HepG2 (cell line): ENCODE results near the gene ATM. TPM values are rescaled to one million over a fixed set of nuclear protein-coding genes. Genes with fewer than 3 reads are reported as not detected.
A peak's percentile ranks its signal among the peaks of the same experiment; 100 is the strongest.

Experiments used
- ATAC-seq: fragments of 200-7000 bp; cut with Tn5 transposase; 3 replicates; pipeline ENCODE4 v1.9.1; 2020; ENCODE audit warnings: mild to moderate bottlenecking, moderate library complexity
- BruUV-seq: library from RNA; stranded (reverse); fragments of 400-500 nt; replicated peaks from 2 replicates; lab custom pipeline; 2021; lab: Mats Ljungman, UMichigan
- CTCF ChIA-PET: fragments of 300-600 bp; formaldehyde crosslinking; extraction: SDS; loops from one replicate; lab custom pipeline; 2021; ENCODE audit warnings: low total read pairs, inconsistent platforms, low intra/inter-chr PET ratio; lab: Yijun Ruan, JAX
- POLR2A ChIA-PET: fragments of 350-600 bp; sonication (Branson Sonifier 250); formaldehyde crosslinking; loops from one replicate; lab custom pipeline; 2020; ENCODE audit warnings: antibody characterized with exemption, inconsistent platforms; lab: Yijun Ruan, JAX
- DNase-seq: peaks from one replicate; pipeline ENCODE4 v3.0.0-alpha.2; 2015; ENCODE audit warnings: low spot score
- FAIRE-seq: peaks from 3 replicates; lab custom pipeline; 2011; peaks lifted over from hg19 to GRCh38; lab: Jason Lieb, UNC
- H2AFZ ChIP-seq: one replicate; pipeline ENCODE4 v1.6.1; 2011; ENCODE audit warnings: low read length, inconsistent platforms
- H3K27ac ChIP-seq: fragments of 300-600 bp; 3 replicates; pipeline ENCODE4 v1.8.0; 2011; ENCODE audit warnings: mixed run types, mild to moderate bottlenecking, mixed read lengths, low read length, inconsistent platforms; ENCODE audit not compliant: insufficient read depth; ENCODE audit errors: extremely low read length
- H3K27me3 ChIP-seq, 2 experiments: fragments of 200-600 bp in 1 of 2; 2 replicates in 1 of 2; 3 replicates in 1 of 2; pipeline versions ENCODE4 v1.6.0 to v1.8.0; 2011; ENCODE audit warnings: low read length in 2 of 2, mild to moderate bottlenecking in 2 of 2, moderate library complexity in 2 of 2, inconsistent platforms in 1 of 2; ENCODE audit not compliant: insufficient read depth in 2 of 2, control insufficient read depth in 1 of 2
- H3K36me3 ChIP-seq, 2 experiments: fragments of 200-600 bp in 1 of 2; replicated peaks in 1 of 2; 2 replicates in 1 of 2; 3 replicates in 1 of 2; pipeline versions ENCODE4 v1.5.1 to v1.8.0; 2011; ENCODE audit warnings: low read length in 2 of 2, inconsistent platforms in 1 of 2; ENCODE audit not compliant: insufficient read depth in 2 of 2, control insufficient read depth in 1 of 2
- H3K4me1 ChIP-seq: 2 replicates; pipeline ENCODE4 v1.5.1; 2012; ENCODE audit warnings: low read length, inconsistent platforms; ENCODE audit not compliant: insufficient read depth
- H3K4me2 ChIP-seq: 2 replicates; pipeline ENCODE4 v1.6.0; 2011; ENCODE audit warnings: low read depth, low read length, inconsistent platforms
- H3K4me3 ChIP-seq, 3 experiments: fragments of 200-600 bp in 1 of 3; sonication (generic), shearing (Covaris generic) in 1 of 3; replicated peaks in 1 of 3; 2 replicates each; pipeline ENCODE4 v1.5.1; 2011 to 2016; ENCODE audit warnings: low read length in 3 of 3, inconsistent platforms in 2 of 3, low read depth in 2 of 3, mild to moderate bottlenecking in 2 of 3, control low read depth in 1 of 3, mixed read lengths in 1 of 3; ENCODE audit not compliant: insufficient read depth in 1 of 3
- H3K79me2 ChIP-seq: one replicate; pipeline ENCODE4 v1.6.1; 2011; ENCODE audit warnings: low read length, inconsistent platforms; ENCODE audit not compliant: insufficient read depth
- H3K9ac ChIP-seq: 2 replicates; pipeline ENCODE4 v1.6.0; 2011; ENCODE audit warnings: mild to moderate bottlenecking, low read depth, low read length, inconsistent platforms; ENCODE audit not compliant: insufficient read depth
- H3K9me3 ChIP-seq: 2 replicates; pipeline ENCODE4 v1.5.1; 2012; ENCODE audit warnings: mild to moderate bottlenecking, low read length
- H4K20me1 ChIP-seq: 2 replicates; pipeline ENCODE4 v1.6.0; 2011; ENCODE audit warnings: inconsistent platforms, mild to moderate bottlenecking, low read length, moderate library complexity; ENCODE audit not compliant: insufficient read depth
- CEBPB ChIP-seq: IDR thresholded peaks from 2 replicates; pipeline ENCODE4 v1.6.1; 2011; ENCODE audit warnings: low read depth, low read length, improper control_type of control experiment, borderline replicate concordance
- ERF ChIP-seq: IDR thresholded peaks from 2 replicates; pipeline ENCODE4 v1.6.1; 2018; ENCODE audit warnings: missing biosample characterization, missing genetic modification reagents
- NR3C1 ChIP-seq: sonication (generic); formaldehyde crosslinking; IDR thresholded peaks from 2 replicates; pipeline ENCODE4 v1.4.0; 2020; ENCODE audit warnings: missing genetic modification reagents
- PRDM10 ChIP-seq: sonication (generic); formaldehyde crosslinking; IDR thresholded peaks from 2 replicates; pipeline ENCODE4 v1.4.0; 2020; ENCODE audit warnings: low read depth, missing genetic modification reagents
- ZFP41 ChIP-seq: sonication (generic); formaldehyde crosslinking; IDR thresholded peaks from 2 replicates; pipeline ENCODE4 v1.4.0; 2020; ENCODE audit warnings: mild to moderate bottlenecking, missing genetic modification reagents, borderline replicate concordance
- ZNF124 ChIP-seq: sonication (generic); formaldehyde crosslinking; IDR thresholded peaks from 2 replicates; pipeline ENCODE4 v1.4.0; 2020; ENCODE audit warnings: missing genetic modification reagents
- ZNF17 ChIP-seq: sonication (generic); formaldehyde crosslinking; IDR thresholded peaks from 2 replicates; pipeline ENCODE4 v1.5.0; 2020; ENCODE audit warnings: mild to moderate bottlenecking, missing genetic modification reagents
- ZNF350 ChIP-seq: sonication (generic); formaldehyde crosslinking; IDR thresholded peaks from 2 replicates; pipeline ENCODE4 v1.4.0; 2020; ENCODE audit warnings: mild to moderate bottlenecking, low read depth, missing genetic modification reagents, borderline replicate concordance
- ZNF777 ChIP-seq: sonication (generic); formaldehyde crosslinking; IDR thresholded peaks from 2 replicates; pipeline ENCODE4 v1.4.0; 2020; ENCODE audit warnings: missing genetic modification reagents
- ZNF792 ChIP-seq: IDR thresholded peaks from 2 replicates; pipeline ENCODE4 v1.6.1; 2016
- WGBS: methylation state at CpG from one replicate; pipeline ENCODE4 v1.1.6; 2017; ENCODE audit warnings: low lambda C conversion rate; 5-methylcytosine and 5-hydroxymethylcytosine counted together
- in situ Hi-C: cut with HindIII; loops from 2 replicates; pipeline ENCODE4 v1.10.0; 2017; ENCODE audit warnings: low pct_unique_long_range_greater_than_20kb; ENCODE audit not compliant: extremely low pct_ligation_motif_present
- intact Hi-C: fragments of 100-400 bp; cut with micrococcal nuclease; formaldehyde crosslinking; loops from one replicate; pipeline ENCODE4 v1.10.0; 2022; ENCODE audit not compliant: unreplicated experiment
- polyA plus RNA-seq, 8 experiments: library from polyadenylated mRNA; depleted of rRNA in 3 of 8; stranded (reverse) in 7 of 8; unstranded in 1 of 8; fragments of >200 nt; fragmentation: Illumina TruSeq in 4 of 8; extraction: Trizol in 4 of 8; gene quantifications; 2 replicates each; pipeline versions ENCODE4 v1.2.1 to v1.2.3, GENCODE V29; 2011 to 2016; ENCODE audit warnings: low read depth in 4 of 8, missing spikeins in 1 of 8, mixed read lengths in 1 of 8; ENCODE audit not compliant: insufficient read depth in 1 of 8
- total RNA-seq, 5 experiments: library from RNA; depleted of rRNA; stranded (reverse); fragments of >200 nt; fragmentation: Illumina TruSeq; extraction: Trizol; gene quantifications; 2 replicates each; pipeline ENCODE4 v1.2.3, GENCODE V29; 2016; ENCODE audit warnings: low read depth in 1 of 5
- TF ChIP-seq, protein P1 (sequence below): IDR thresholded peaks from 2 replicates; pipeline ENCODE4 v1.6.1; 2016; ENCODE audit warnings: low read depth, control low read depth
- TF ChIP-seq, protein P2 (sequence below): IDR thresholded peaks from 2 replicates; pipeline ENCODE4 v1.6.1; 2016; ENCODE audit warnings: missing compliant biosample characterization, missing genetic modification reagents, borderline replicate concordance

Gene ATM
- total and polyA plus RNA-seq, 2 of the 13 experiments (the other 11 are each of a cell fraction or from before 2014, with no cell fraction given) = 40.0 to 71.6 TPM

GRCh38 chr11:108324587-108324986 is 101.7 kb downstream of the ATM start:
- intact Hi-C loops (no loop called here), in situ Hi-C loops (no loop called here)
- peaks cover 8 to 50% of the 10 kb centered on the region in 2 experiments for H3K36me3 ChIP-seq
- H3K27me3 ChIP-seq = no peaks in the 10 kb centered on the region
- BruUV-seq = no TSS peak
- TF ChIP-seq ZNF124 (no peak), NR3C1 (CRISPR knock-in tag) (no peak), ZNF777 (no peak), ZNF350 (CRISPR knock-in tag) (no peak)
- TF ChIP-seq, protein P1, sequence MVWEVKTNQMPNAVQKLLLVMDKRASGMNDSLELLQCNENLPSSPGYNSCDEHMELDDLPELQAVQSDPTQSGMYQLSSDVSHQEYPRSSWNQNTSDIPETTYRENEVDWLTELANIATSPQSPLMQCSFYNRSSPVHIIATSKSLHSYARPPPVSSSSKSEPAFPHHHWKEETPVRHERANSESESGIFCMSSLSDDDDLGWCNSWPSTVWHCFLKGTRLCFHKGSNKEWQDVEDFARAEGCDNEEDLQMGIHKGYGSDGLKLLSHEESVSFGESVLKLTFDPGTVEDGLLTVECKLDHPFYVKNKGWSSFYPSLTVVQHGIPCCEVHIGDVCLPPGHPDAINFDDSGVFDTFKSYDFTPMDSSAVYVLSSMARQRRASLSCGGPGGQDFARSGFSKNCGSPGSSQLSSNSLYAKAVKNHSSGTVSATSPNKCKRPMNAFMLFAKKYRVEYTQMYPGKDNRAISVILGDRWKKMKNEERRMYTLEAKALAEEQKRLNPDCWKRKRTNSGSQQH = no peak
- TF ChIP-seq, protein P2, sequence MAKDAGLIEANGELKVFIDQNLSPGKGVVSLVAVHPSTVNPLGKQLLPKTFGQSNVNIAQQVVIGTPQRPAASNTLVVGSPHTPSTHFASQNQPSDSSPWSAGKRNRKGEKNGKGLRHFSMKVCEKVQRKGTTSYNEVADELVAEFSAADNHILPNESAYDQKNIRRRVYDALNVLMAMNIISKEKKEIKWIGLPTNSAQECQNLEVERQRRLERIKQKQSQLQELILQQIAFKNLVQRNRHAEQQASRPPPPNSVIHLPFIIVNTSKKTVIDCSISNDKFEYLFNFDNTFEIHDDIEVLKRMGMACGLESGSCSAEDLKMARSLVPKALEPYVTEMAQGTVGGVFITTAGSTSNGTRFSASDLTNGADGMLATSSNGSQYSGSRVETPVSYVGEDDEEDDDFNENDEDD = no peak
- H3K9me3 ChIP-seq = no peaks in the 10 kb centered on the region
- H3K79me2 ChIP-seq = no peaks in the 10 kb centered on the region
- H3K27ac ChIP-seq = no peak overlapping the region
- FAIRE-seq (no peak), ATAC-seq (no peak), DNase-seq (no peak)
- CTCF ChIA-PET = no interaction called here
- no peaks in the 10 kb centered on the region for H4K20me1 ChIP-seq
- no peak overlapping the region for H2AFZ ChIP-seq
- H3K9ac ChIP-seq = no peak overlapping the region
- no peak overlapping the region for H3K4me2 ChIP-seq
- POLR2A ChIA-PET = no interaction called here
- no peak overlapping the region for H3K4me3 ChIP-seq
- no peaks in the 10 kb centered on the region for H3K4me1 ChIP-seq

DNA sequence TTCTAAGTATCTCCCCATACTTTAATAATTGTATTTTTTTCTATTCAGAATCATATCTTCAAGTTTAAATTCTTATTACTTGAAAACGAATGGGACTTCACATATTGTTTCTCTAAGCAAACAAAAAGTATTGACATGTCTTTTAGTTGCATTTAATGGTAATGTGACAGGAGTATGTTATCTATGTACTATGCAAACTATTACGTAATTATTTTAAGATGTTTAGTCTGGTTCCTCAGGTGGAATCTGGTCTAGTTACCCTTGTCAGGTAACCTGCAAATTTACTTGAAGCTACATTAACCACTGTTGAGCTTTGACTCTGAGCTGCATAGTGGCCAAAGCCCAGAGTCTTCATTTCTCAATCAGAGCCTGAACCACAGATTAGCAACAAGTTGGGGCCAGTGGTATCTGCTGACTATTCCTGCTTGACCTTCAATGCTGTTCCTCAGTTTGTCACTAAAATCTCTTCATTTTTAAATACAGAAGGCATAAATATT is 110.6 kb downstream of the ATM start:
- Histone ChIP-seq H3K4me3 (no peak overlapping the region), H3K4me2 (no peak overlapping the region), H3K36me3 (peaks cover 11 to 72% of the 10 kb centered on the region in 2 experiments; a peak in 4 of 5 replicates), H3K27ac (no peak overlapping the region), H3K27me3 (no peaks in the 10 kb centered on the region), H3K9me3 (no peaks in the 10 kb centered on the region), H3K9ac (no peak overlapping the region), H4K20me1 (no peaks in the 10 kb centered on the region), H2AFZ (no peak overlapping the region), H3K4me1 (no peaks in the 10 kb centered on the region), H3K79me2 (no peaks in the 10 kb centered on the region)
- TF ChIP-seq ZNF17 = no peak
- TF ChIP-seq CEBPB = peak; percentile 62; the same call in 1 of the 2 replicates
- TF ChIP-seq PRDM10 (CRISPR knock-in tag) = no peak
- no peak for TF ChIP-seq ERF (CRISPR knock-in tag)
- TF ChIP-seq ZNF792 (CRISPR knock-in tag) = no peak
- TF ChIP-seq ZFP41 (CRISPR knock-in tag) = no peak
- no peak for FAIRE-seq
- intact Hi-C loops (no loop called here), in situ Hi-C loops (no loop called here)
- 80% methylated on average over 2 of the region's 2 CpGs for WGBS
- BruUV-seq = TSS peak; percentile 28
- ChIA-PET POLR2A (no interaction called here), CTCF (no interaction called here)
- ATAC-seq = no peak; the same call in 2 of the 3 replicates
- no peak for DNase-seq
